ENCODE results near the gene FLT1. TPM values are rescaled to one million over a fixed set of nuclear protein-coding genes. Genes with fewer than 3 reads are reported as not detected.

The FLT1 gene
- total RNA-seq, 2 donors from 2014 or later: 3.2 to 10.3 TPM

DNA sequence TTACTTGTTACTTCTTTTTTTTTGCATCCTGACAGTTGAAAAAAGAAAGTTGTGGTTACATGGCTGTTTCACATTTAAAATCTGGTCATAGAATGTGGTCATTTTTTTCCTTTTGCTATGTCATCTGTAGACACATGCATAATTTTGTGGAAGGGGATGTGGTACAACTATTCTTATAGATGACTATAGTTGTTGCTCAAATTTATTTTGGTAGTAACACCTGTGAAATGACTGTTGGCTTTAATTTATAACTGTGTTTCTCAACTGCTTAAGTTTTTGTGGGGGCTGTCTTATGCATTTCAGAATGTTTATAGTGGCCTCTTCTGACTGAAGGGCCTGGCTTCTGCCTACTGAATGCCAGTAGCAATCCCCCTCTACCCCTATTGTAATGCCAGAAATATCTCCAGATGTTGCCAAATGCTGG lies 226.1 kb downstream of the FLT1 start:
- no peaks in the 10 kb centered on the region for H3K4me1 ChIP-seq (ENCODE audit: control insufficient read depth, insufficient read depth, low read length)
- peak overlapping the region; percentile 31 for H3K27ac Mint-ChIP-seq
- H3K27me3 ChIP-seq (ENCODE audit: control insufficient read depth, insufficient read depth, low read length, poor library complexity, severe bottlenecking): no peaks in the 10 kb centered on the region
- TF ChIP-seq, protein P1, sequence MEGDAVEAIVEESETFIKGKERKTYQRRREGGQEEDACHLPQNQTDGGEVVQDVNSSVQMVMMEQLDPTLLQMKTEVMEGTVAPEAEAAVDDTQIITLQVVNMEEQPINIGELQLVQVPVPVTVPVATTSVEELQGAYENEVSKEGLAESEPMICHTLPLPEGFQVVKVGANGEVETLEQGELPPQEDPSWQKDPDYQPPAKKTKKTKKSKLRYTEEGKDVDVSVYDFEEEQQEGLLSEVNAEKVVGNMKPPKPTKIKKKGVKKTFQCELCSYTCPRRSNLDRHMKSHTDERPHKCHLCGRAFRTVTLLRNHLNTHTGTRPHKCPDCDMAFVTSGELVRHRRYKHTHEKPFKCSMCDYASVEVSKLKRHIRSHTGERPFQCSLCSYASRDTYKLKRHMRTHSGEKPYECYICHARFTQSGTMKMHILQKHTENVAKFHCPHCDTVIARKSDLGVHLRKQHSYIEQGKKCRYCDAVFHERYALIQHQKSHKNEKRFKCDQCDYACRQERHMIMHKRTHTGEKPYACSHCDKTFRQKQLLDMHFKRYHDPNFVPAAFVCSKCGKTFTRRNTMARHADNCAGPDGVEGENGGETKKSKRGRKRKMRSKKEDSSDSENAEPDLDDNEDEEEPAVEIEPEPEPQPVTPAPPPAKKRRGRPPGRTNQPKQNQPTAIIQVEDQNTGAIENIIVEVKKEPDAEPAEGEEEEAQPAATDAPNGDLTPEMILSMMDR (conservative IDR thresholded peaks at IDR 0.05): no peak
- peaks cover 87% of the 10 kb centered on the region for H3K36me3 ChIP-seq (ENCODE audit: control insufficient read depth, insufficient read depth, low read length)
- no peak overlapping the region for H3K4me3 Mint-ChIP-seq
- H3K4me1 Mint-ChIP-seq: peaks cover 6% of the 10 kb centered on the region
- H3K27ac ChIP-seq (ENCODE audit: low read depth, low read length): no peak overlapping the region
- H3K9me3 Mint-ChIP-seq: no peaks in the 10 kb centered on the region
- H3K27me3 Mint-ChIP-seq (ENCODE audit: insufficient read depth): no peaks in the 10 kb centered on the region
- DNase-seq: no peak
- no peak overlapping the region for H3K4me3 ChIP-seq (ENCODE audit: low read length)
- no peak overlapping the region for H3K9ac ChIP-seq (ENCODE audit: extremely low read depth, low read length, poor library complexity, severe bottlenecking)
- H3K9me3 ChIP-seq (ENCODE audit: control insufficient read depth, low read length): no peaks in the 10 kb centered on the region
- peaks cover 74% of the 10 kb centered on the region for H3K36me3 Mint-ChIP-seq (ENCODE audit: low read depth)

DNA sequence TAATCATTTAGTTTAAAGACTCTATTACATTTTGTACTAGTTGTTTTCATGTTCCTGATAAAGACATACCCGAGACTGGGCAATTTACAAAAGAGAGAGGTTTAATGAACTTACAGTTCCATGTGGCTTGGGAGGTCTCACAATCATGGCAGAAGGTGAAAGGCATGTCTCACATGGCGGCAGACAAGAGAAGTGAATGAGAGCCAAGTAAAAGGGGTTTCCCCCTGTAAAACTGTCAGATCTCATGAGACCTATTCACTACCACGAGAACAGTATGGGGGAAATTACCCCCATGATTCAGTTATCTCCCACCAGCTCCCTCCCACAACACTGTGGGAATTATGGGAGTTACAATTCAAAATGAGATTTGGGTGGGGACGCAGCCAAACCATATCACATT lies 227.4 kb downstream of the FLT1 start:
- Mint-ChIP-seq H3K4me3 (no peak overlapping the region), H3K4me1 (no peaks in the 10 kb centered on the region), H3K36me3 (ENCODE audit: low read depth) (peaks cover 72% of the 10 kb centered on the region), H3K9me3 (no peaks in the 10 kb centered on the region), H3K27ac (no peak overlapping the region), H3K27me3 (ENCODE audit: insufficient read depth) (no peaks in the 10 kb centered on the region)
- Histone ChIP-seq H3K27ac (ENCODE audit: low read depth, low read length) (no peak overlapping the region), H3K36me3 (ENCODE audit: control insufficient read depth, insufficient read depth, low read length) (peaks cover 88% of the 10 kb centered on the region), H3K4me1 (ENCODE audit: control insufficient read depth, insufficient read depth, low read length) (no peaks in the 10 kb centered on the region), H3K9ac (ENCODE audit: extremely low read depth, low read length, poor library complexity, severe bottlenecking) (no peak overlapping the region), H3K27me3 (ENCODE audit: control insufficient read depth, insufficient read depth, low read length, poor library complexity, severe bottlenecking) (no peaks in the 10 kb centered on the region), H3K4me3 (ENCODE audit: low read length) (no peak overlapping the region), H3K9me3 (ENCODE audit: control insufficient read depth, low read length) (peaks cover 2% of the 10 kb centered on the region)
- TF ChIP-seq, protein P1 (conservative IDR thresholded peaks at IDR 0.05): no peak
- WGBS, 2 experiments (ENCODE audit: insufficient coverage in 1 of 2, insufficient read length in 1 of 2): 82 to 93% methylated on average over 2 of the region's 4 CpGs
- DNase-seq: no peak

DNA sequence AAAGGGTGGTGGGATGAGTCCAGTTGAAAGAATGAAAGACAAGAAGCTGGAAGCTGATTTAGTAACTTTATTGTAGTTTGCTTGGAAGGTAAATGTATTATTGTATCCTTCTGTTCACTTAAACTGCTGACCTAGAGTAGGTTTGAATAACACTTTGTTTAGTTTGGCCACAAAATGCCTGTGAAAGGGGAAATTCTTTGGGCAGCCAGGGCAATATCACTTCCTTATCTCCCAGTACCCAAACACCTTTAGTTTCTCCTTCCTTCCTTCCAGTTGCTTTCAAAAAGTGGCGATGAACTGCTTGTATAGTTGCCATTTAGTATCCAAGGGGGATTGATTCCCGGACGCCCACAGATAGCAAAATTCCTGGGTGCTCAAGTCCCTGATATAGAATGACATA lies 236.5 kb downstream of the FLT1 start:
- Mint-ChIP-seq H3K27me3 (ENCODE audit: insufficient read depth) (no peaks in the 10 kb centered on the region), H3K36me3 (ENCODE audit: low read depth) (peaks cover 64% of the 10 kb centered on the region), H3K4me3 (no peak overlapping the region), H3K4me1 (peaks cover 3% of the 10 kb centered on the region), H3K27ac (no peak overlapping the region), H3K9me3 (no peaks in the 10 kb centered on the region)
- TF ChIP-seq, protein P1 (conservative IDR thresholded peaks at IDR 0.05): no peak
- H3K9ac ChIP-seq (ENCODE audit: extremely low read depth, low read length, poor library complexity, severe bottlenecking): no peak overlapping the region
- no peak overlapping the region for H3K4me3 ChIP-seq (ENCODE audit: low read length)
- no peaks in the 10 kb centered on the region for H3K4me1 ChIP-seq (ENCODE audit: control insufficient read depth, insufficient read depth, low read length)
- WGBS, 2 experiments (ENCODE audit: insufficient coverage in 1 of 2, insufficient read length in 1 of 2): 92 to 100% methylated on average over 1 to 2 of the region's 3 CpGs
- H3K36me3 ChIP-seq (ENCODE audit: control insufficient read depth, insufficient read depth, low read length): peaks cover 86% of the 10 kb centered on the region
- DNase-seq: no peak
- no peaks in the 10 kb centered on the region for H3K27me3 ChIP-seq (ENCODE audit: control insufficient read depth, insufficient read depth, low read length, poor library complexity, severe bottlenecking)
- peaks cover 3% of the 10 kb centered on the region for H3K9me3 ChIP-seq (ENCODE audit: control insufficient read depth, low read length)
- no peak overlapping the region for H3K27ac ChIP-seq (ENCODE audit: low read depth, low read length)
